BJ (cell line): ENCODE data around the gene MCM5. TPM values are rescaled to one million over a fixed set of nuclear protein-coding genes. Genes with fewer than 3 reads are reported as not detected.

Source experiments
- CTCF ChIA-PET: fragments of 350-600 bp; formaldehyde crosslinking; extraction: SDS; loops from one replicate; lab custom pipeline; 2021; ENCODE audit warnings: antibody characterized with exemption, inconsistent platforms; lab: Yijun Ruan, JAX
- POLR2A ChIA-PET: fragments of 300-600 bp; sonication (Branson Sonifier 250); formaldehyde crosslinking; extraction: SDS; loops from one replicate; lab custom pipeline; 2021; ENCODE audit warnings: antibody characterized with exemption; lab: Charles Lee
- DNase-seq: peaks from one replicate; pipeline ENCODE4 v3.0.0-alpha.2; 2011; ENCODE audit warnings: low read depth
- H3K27me3 ChIP-seq: 2 replicates; pipeline ENCODE4 v1.6.0; 2011; ENCODE audit warnings: low read length; ENCODE audit not compliant: control insufficient read depth, insufficient read depth
- H3K36me3 ChIP-seq: 2 replicates; pipeline ENCODE4 v1.5.1; 2011; ENCODE audit warnings: low read length; ENCODE audit not compliant: control insufficient read depth, insufficient read depth
- H3K4me3 ChIP-seq: 2 replicates; pipeline ENCODE4 v1.5.1; 2011; ENCODE audit warnings: low read depth, mild to moderate bottlenecking, control low read depth, low read length
- CTCF ChIP-seq: IDR thresholded peaks from 2 replicates; pipeline ENCODE4 v1.5.1; 2011; ENCODE audit warnings: low read depth, mild to moderate bottlenecking, control low read depth, inconsistent platforms, low read length, moderate library complexity; ENCODE audit not compliant: insufficient read depth
- polyA minus RNA-seq: library from RNA; depleted of rRNA, polyadenylated mRNA; stranded (reverse); fragments of >200 nt; gene quantifications from 2 replicates; pipeline ENCODE4 v1.2.3, GENCODE V29; 2011; rRNA and poly(A)+ RNA removed
- polyA plus RNA-seq: library from polyadenylated mRNA; depleted of rRNA; stranded (reverse); fragments of >200 nt; gene quantifications from 2 replicates; pipeline ENCODE4 v1.2.3, GENCODE V29; 2011; rRNA removed

Gene MCM5
- polyA plus RNA-seq (19.4 and 34.6 TPM in 2 replicates), polyA minus RNA-seq (44.0 and 49.7 TPM in 2 replicates)

DNA sequence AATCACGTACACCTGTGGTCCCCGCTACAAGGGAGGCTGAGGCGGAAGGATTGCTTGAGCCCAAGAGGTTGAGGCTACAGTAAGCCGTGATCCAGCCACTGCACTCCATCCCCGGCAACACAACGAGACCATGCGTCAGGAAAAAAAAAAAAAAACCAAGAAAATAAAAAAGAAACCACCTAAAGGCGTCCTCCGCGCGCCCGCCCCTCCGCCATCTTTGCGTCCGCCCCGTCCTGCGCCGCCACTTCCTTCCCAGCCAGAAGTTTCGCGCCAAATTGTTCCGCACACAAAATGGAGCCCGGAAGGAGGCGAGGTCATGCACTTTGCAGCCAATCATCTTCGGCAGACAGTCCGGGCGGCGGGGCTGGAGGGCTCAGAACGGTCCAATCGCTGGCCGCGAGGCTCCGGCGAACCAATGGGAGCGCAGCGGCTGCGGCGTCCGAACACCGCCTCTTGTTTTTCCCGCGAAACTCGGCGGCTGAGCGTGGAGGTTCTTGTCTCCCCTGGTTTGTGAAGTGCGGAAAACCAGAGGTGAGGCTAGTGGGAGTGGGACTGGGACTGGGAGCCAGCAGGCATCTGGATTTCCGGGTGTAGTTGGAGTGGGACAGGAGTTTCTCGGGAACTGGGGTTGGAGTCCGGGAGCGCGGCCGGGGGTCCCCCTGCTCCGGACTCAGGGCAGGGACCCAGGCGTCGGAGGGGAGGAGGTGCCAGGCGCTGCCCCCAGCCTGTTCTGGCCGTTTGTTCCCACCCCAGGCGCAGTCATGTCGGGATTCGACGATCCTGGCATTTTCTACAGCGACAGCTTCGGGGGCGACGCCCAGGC, at the start of gene MCM5:
Gene MCM5 (plus strand): TSS at position 463 of the 823 bp plus-strand sequence. CDS start 299 bp downstream, at position 762.
- H3K36me3 ChIP-seq, result 0 out of 2 replicates have a peak, but pooled peaks cover 2% of the 10 kb centered on the region
- no peaks in the 10 kb centered on the region for H3K27me3 ChIP-seq
- CTCF ChIA-PET, result interaction anchor here (1.2 kb wide), 1 partner anchor 31 kb away, joined by 4 read pairs; no protein-coding TSS in a partner anchor
- H3K4me3 ChIP-seq, result peak within 1 kb of the TSS; percentile 91
- TF ChIP-seq CTCF, result no peak
- DNase-seq, result peak; percentile 84
- POLR2A ChIA-PET, result no interaction called here

- Histone ChIP-seq H3K4me3 (peak overlapping the region; percentile 53), H3K27me3 (no peaks in the 10 kb centered on the region), H3K36me3 (peaks cover 14% of the 10 kb centered on the region)
- TF ChIP-seq CTCF, result peak; percentile 86
- DNase-seq, result peak; percentile 49
- ChIA-PET CTCF (interaction anchor here (0.5 to 2.6 kb wide), 52 partner anchors 10 to 831 kb away, joined by 3 to 41 read pairs (median 4); partner anchors contain the start of genes HMOX1 and RASD2), POLR2A (interaction anchor here (0.7 kb wide), 1 partner anchor 9 kb away, joined by 3 read pairs; no protein-coding TSS in a partner anchor)
Measured at GRCh38 chr22:35350539-35351503, 49.1 kb upstream of the MCM5 start.

DNA sequence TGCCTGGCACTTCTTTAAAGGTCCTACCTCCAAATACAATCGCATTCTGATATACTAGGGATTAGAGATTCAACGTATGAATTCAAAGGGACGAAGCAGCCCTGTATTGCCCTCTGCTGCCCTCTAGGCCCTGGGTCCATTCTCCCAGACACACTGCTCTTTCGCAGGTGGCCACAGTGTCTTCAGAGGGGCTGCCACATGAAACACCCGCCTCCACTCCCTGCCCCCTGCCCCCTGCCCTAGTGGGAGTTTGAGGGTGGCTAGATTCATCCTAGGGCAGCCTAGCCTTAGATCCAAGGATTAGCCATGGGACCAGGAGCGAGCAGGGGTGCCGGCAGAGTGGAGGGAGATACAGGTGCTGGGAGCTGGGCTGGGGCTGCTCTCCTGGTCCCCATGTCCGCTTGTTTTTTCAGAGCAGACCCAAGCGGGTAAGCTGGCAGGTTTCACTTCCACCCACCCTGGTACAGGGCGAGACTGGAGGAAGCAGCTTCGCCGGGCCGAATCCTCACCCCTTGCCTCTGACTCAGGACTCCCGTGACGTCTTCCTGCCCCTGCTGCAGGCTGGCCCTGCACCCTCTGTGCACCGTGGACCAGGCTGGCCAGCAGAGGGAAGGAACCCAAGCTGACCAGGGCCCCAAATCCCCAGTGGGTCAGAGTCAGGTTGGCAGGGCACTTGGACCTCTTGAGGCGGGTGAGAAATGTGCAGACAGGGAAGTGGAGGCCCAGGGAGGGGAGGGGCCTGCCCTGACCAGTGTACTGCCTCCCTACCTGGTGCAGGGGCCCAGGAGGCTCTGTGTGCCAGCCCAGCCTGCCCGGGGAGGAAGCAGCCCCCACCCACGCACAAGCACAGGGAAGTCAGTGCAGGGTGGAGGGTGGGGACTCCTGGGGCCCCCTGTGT, 47.5 kb upstream of the MCM5 start:
- POLR2A ChIA-PET, result no interaction called here
- no peak for TF ChIP-seq CTCF
- CTCF ChIA-PET, result interaction anchor here (1.1 to 1.5 kb wide), 3 partner anchors 74 to 275 kb away, joined by 3 to 4 read pairs (median 3); no protein-coding TSS in a partner anchor
- no peak overlapping the region for H3K4me3 ChIP-seq
- no peaks in the 10 kb centered on the region for H3K27me3 ChIP-seq
- H3K36me3 ChIP-seq, result peaks cover 5% of the 10 kb centered on the region
- no peak for DNase-seq

DNA sequence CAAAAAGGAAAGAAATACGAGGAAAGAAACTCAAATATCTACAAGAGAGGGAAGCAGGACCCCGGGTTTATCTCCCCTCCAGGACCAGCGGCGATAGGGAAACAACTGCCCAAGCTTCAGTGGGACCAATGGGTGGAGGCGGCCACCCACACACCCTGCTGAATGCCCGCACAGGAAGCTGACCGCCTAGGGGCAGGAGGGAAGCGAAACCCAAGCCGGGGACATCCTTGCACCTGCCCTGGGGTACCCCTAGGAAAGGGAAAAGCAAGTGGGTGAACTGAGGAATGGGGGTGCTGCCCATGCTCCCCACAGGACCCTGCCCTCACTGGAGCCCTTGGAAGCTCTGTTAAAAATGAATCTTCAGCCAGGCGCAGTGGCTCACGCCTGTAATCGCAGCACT, 46.6 kb upstream of the MCM5 start:
- Histone ChIP-seq H3K4me3 (no peak overlapping the region), H3K27me3 (no peaks in the 10 kb centered on the region), H3K36me3 (peaks cover under 1% of the 10 kb centered on the region; the same call in 1 of the 2 replicates)
- ChIA-PET CTCF (interaction anchor here (1.1 to 2.4 kb wide), 2 partner anchors 74 to 77 kb away, joined by 3 to 8 read pairs; no protein-coding TSS in a partner anchor), POLR2A (no interaction called here)
- TF ChIP-seq CTCF, result no peak
- no peak for DNase-seq
